GM18508 (cell line): ENCODE measurements around the gene NOP9.

Source experiments
- ATAC-seq: cut with Tn5 transposase; IDR thresholded peaks from one replicate; pipeline ENCODE4 v1.9.1; 2021; ENCODE audit warnings: moderate number of reproducible peaks; ENCODE audit not compliant: insufficient read depth, unreplicated experiment

Gene NOP9

GRCh38 chr14:24279301-24280186, 20.1 kb upstream of the NOP9 start:
- ATAC-seq: no peak

GRCh38 chr14:24280797-24281460, 18.7 kb upstream of the NOP9 start:
- no peak for ATAC-seq

- no peak for ATAC-seq
Measured at GRCh38 chr14:24281636-24282035, 18.0 kb upstream of the NOP9 start.

GRCh38 chr14:24282736-24283135, 16.9 kb upstream of the NOP9 start:
- ATAC-seq: no peak

- no peak for ATAC-seq
Measured at GRCh38 chr14:24283796-24284460, 15.7 kb upstream of the NOP9 start.

- no peak for ATAC-seq
Measured at GRCh38 chr14:24284501-24285035, 15.1 kb upstream of the NOP9 start.

- no peak for ATAC-seq
Measured at GRCh38 chr14:24285351-24285750, 14.3 kb upstream of the NOP9 start.

GRCh38 chr14:24286996-24287395, 12.7 kb upstream of the NOP9 start:
- ATAC-seq: no peak

GRCh38 chr14:24289649-24290280, 9.9 kb upstream of the NOP9 start:
- no peak for ATAC-seq

GRCh38 chr14:24290746-24291145, 8.9 kb upstream of the NOP9 start:
- no peak for ATAC-seq

GRCh38 chr14:24291446-24292117, 8.1 kb upstream of the NOP9 start:
- no peak for ATAC-seq

GRCh38 chr14:24292118-24292807, 7.4 kb upstream of the NOP9 start:
- no peak for ATAC-seq

GRCh38 chr14:24293525-24293924, 6.1 kb upstream of the NOP9 start:
- no peak for ATAC-seq

- no peak for ATAC-seq
Measured at GRCh38 chr14:24296341-24297157, 3.1 kb upstream of the NOP9 start.

- no peak for ATAC-seq
Measured at GRCh38 chr14:24297190-24297964, 2.3 kb upstream of the NOP9 start.

- no peak for ATAC-seq
Measured at GRCh38 chr14:24298892-24299254, 777 bp upstream of the NOP9 start.

- no peak for ATAC-seq
Measured at GRCh38 chr14:24300326-24300980, 803 bp downstream of the NOP9 start.
